Esophagus squamous epithelium (tissue), 4 donors: Measurements from ENCODE around the gene DNAJC9.

Source experiments
- CTCF ChIP-seq, 6 experiments: fragments of 450-650 bp in 4 of 6; fragments of 200-600 bp in 2 of 6; sonication (generic) in 2 of 6; IDR thresholded peaks; one replicate each; pipeline ENCODE4 v1.5.1; 2016 to 2019; ENCODE audit warnings: antibody characterized with exemption in 6 of 6, mild to moderate bottlenecking in 4 of 6, moderate library complexity in 4 of 6
- POLR2A ChIP-seq, 4 donors: fragments of 450-650 bp; IDR thresholded peaks; one replicate each; pipeline ENCODE4 v1.6.1; 2017; ENCODE audit warnings: antibody characterized with exemption in 4 of 4, mild to moderate bottlenecking in 4 of 4, moderate library complexity in 3 of 4

GRCh38 chr10:73262880-73263555, 16.0 kb upstream of the DNAJC9 start:
- TF ChIP-seq POLR2A (IDR thresholded peaks at IDR 0.05), result no peak
- TF ChIP-seq CTCF (IDR thresholded peaks at IDR 0.05), result no peak
